Esophagus muscularis mucosa (tissue), 4 donors: ENCODE results near the gene FKBP1A. TPM values are rescaled to one million over a fixed set of nuclear protein-coding genes. Genes with fewer than 3 reads are reported as not detected.

Experiments used
- DNase-seq: peaks from one replicate; pipeline ENCODE4 v3.0.0-alpha.2; 2017; ENCODE audit errors: extremely low spot score
- H3K27ac ChIP-seq, 4 donors: fragments of 200-600 bp; sonication (generic); replicated peaks in 1 of 4; 1 replicate in 3 of 4; 2 replicates in 1 of 4; pipeline ENCODE4 v1.5.1; 2016 to 2019; ENCODE audit warnings: mild to moderate bottlenecking in 1 of 4
- H3K27me3 ChIP-seq, 4 donors: fragments of 200-600 bp; sonication (generic); one replicate each; pipeline versions ENCODE4 v1.5.1 to v1.6.0; 2016 to 2019
- H3K36me3 ChIP-seq, 4 donors: fragments of 200-600 bp; sonication (generic); one replicate each; pipeline ENCODE4 v1.5.1; 2016 to 2019
- H3K4me1 ChIP-seq, 4 donors: fragments of 200-600 bp; sonication (generic); one replicate each; pipeline ENCODE4 v1.5.1; 2016 to 2019
- H3K4me3 ChIP-seq, 4 donors: fragments of 200-600 bp; sonication (generic); 1 replicate in 2 of 4; 2 replicates in 2 of 4; pipeline ENCODE4 v1.5.1; 2016 to 2019; ENCODE audit warnings: mild to moderate bottlenecking in 4 of 4, moderate library complexity in 1 of 4
- H3K9me3 ChIP-seq, 4 donors: fragments of 200-600 bp; sonication (generic); 1 replicate in 3 of 4; 2 replicates in 1 of 4; pipeline ENCODE4 v1.5.1; 2016 to 2019
- EP300 ChIP-seq: sonication (generic); formaldehyde crosslinking; IDR thresholded peaks from one replicate; pipeline ENCODE4 v1.6.1; 2017; ENCODE audit warnings: antibody characterized with exemption
- POLR2A ChIP-seq: fragments of 450-650 bp; IDR thresholded peaks from one replicate; pipeline ENCODE4 v1.6.1; 2017; ENCODE audit warnings: antibody characterized with exemption, moderate library complexity, mild to moderate bottlenecking, low read depth
- POLR2AphosphoS5 ChIP-seq, 2 donors: sonication (generic); formaldehyde crosslinking; IDR thresholded peaks; one replicate each; pipeline ENCODE4 v1.6.1; 2017; ENCODE audit warnings: antibody characterized with exemption in 2 of 2
- WGBS: methylation state at CpG from one replicate; pipeline ENCODE4 v1.1.5; 2018; 5-methylcytosine and 5-hydroxymethylcytosine counted together
- intact Hi-C: fragments of 100-400 bp; cut with DNase I; formaldehyde crosslinking; loops from one replicate; pipeline ENCODE4 v1.15.1; 2023
- total RNA-seq, 4 donors: library from RNA; depleted of rRNA; stranded (reverse); fragments of >200 nt; gene quantifications; one replicate each; pipeline versions ENCODE4 v1.1.0 to v1.2.1, GENCODE V29; 2016
- TF ChIP-seq, protein P1 (sequence below), 3 experiments: fragments of 200-600 bp in 2 of 3; fragments of 450-650 bp in 1 of 3; sonication (generic) in 2 of 3; IDR thresholded peaks; one replicate each; pipeline ENCODE4 v1.5.1; 2017 to 2019; ENCODE audit warnings: antibody characterized with exemption in 3 of 3, mild to moderate bottlenecking in 2 of 3, moderate library complexity in 1 of 3

FKBP1A gene
- total RNA-seq, 4 donors from 2014 or later = 84.3 to 99.2 (median 89.8) TPM

DNA sequence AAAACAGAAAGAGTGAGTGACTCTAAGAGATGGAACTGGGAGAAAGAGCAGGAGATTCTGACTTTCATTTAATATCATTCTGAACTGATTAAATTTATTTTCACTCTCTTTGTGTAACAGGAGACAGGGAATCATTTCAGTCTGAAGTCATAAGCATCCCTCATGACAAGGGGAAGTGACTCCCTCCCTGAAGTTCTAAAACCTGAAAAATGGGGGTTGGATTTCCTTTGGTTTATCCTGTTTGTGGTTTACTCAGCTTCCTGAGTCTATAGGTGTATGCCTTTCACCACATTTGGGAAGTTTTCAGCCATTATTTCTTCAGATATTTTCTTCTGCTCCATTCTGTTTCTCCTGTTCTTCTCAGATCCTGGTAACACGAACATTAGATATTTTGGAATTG is 3.4 kb upstream of the FKBP1A start:
- Histone ChIP-seq H3K27me3 (peaks cover 0 to 27% (median 0%) of the 10 kb centered on the region in 4 donors), H3K36me3 (no peaks in the 10 kb centered on the region), H3K9me3 (no peaks in the 10 kb centered on the region), H3K27ac (no peak overlapping the region), H3K4me1 (peaks cover 9 to 31% (median 19%) of the 10 kb centered on the region in 4 donors), H3K4me3 (no peak overlapping the region)
- 53% methylated on average over 1 of the region's 1 CpG for WGBS
- no peak for DNase-seq
- TF ChIP-seq POLR2A (no peak), POLR2AphosphoS5 (IDR thresholded peaks at IDR 0.05) (no peak), EP300 (no peak)
- TF ChIP-seq, protein P1, sequence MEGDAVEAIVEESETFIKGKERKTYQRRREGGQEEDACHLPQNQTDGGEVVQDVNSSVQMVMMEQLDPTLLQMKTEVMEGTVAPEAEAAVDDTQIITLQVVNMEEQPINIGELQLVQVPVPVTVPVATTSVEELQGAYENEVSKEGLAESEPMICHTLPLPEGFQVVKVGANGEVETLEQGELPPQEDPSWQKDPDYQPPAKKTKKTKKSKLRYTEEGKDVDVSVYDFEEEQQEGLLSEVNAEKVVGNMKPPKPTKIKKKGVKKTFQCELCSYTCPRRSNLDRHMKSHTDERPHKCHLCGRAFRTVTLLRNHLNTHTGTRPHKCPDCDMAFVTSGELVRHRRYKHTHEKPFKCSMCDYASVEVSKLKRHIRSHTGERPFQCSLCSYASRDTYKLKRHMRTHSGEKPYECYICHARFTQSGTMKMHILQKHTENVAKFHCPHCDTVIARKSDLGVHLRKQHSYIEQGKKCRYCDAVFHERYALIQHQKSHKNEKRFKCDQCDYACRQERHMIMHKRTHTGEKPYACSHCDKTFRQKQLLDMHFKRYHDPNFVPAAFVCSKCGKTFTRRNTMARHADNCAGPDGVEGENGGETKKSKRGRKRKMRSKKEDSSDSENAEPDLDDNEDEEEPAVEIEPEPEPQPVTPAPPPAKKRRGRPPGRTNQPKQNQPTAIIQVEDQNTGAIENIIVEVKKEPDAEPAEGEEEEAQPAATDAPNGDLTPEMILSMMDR (IDR thresholded peaks at IDR 0.05) = no peak
- intact Hi-C loops = no loop called here

DNA sequence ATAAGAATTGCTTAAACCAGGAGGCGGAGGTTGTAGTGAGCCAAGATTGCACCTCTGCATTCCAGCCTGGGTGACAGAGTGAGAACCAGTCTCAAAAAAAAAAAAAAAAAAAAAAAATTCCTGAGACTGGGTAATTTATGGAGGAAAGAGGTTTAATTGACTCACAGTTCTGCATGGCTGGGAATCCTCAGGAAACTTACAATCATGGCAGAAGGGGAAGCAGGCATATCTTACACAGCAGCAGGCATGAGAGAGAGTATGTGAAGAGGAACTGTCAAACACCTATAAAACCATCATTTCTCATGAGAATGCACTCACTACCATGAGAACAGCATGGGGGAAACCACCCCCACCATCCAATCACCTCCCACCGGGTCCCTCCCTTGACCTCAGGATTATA is 1.8 kb upstream of the FKBP1A start:
- H3K27me3 ChIP-seq = peaks cover 0 to 27% (median 0%) of the 10 kb centered on the region in 4 donors
- no peak for TF ChIP-seq POLR2A
- TF ChIP-seq EP300 = no peak
- no peak for TF ChIP-seq POLR2AphosphoS5 (IDR thresholded peaks at IDR 0.05)
- TF ChIP-seq, protein P1 (IDR thresholded peaks at IDR 0.05) = no peak
- no peak overlapping the region for H3K4me3 ChIP-seq
- intact Hi-C loops = loop anchor here (5.0 kb wide), 1 partner anchor 73 kb away; the partner anchor contains the start of gene NSFL1C
- peak; percentile 37 for DNase-seq
- no peak overlapping the region for H3K27ac ChIP-seq
- 80% methylated on average over 2 of the region's 2 CpGs for WGBS
- H3K4me1 ChIP-seq = peaks cover 25 to 38% (median 35%) of the 10 kb centered on the region in 4 donors
- no peaks in the 10 kb centered on the region for H3K36me3 ChIP-seq
- H3K9me3 ChIP-seq = no peaks in the 10 kb centered on the region

GRCh38 chr20:1393507-1393882 is 641 bp upstream of the FKBP1A start:
- intact Hi-C loops = loop anchor here (2.0 to 5.0 kb wide), 2 partner anchors 67 to 74 kb away; partner anchors contain the start of gene NSFL1C
- H3K36me3 ChIP-seq = no peaks in the 10 kb centered on the region
- H3K27me3 ChIP-seq = peaks cover 0 to 17% (median 0%) of the 10 kb centered on the region in 4 donors
- H3K27ac ChIP-seq = peak overlapping the region; percentile 79 to 89 (median 84)
- H3K9me3 ChIP-seq = no peaks in the 10 kb centered on the region
- TF ChIP-seq POLR2AphosphoS5 (IDR thresholded peaks at IDR 0.05) = no peak
- no peak for TF ChIP-seq POLR2A
- TF ChIP-seq EP300 = no peak
- TF ChIP-seq, protein P1 (IDR thresholded peaks at IDR 0.05) = no peak
- H3K4me1 ChIP-seq = peaks cover 37 to 47% (median 46%) of the 10 kb centered on the region in 4 donors
- 63% methylated on average over 7 of the region's 7 CpGs for WGBS
- H3K4me3 ChIP-seq = peak overlapping the region; percentile 73 to 98 (median 80)
- peak; percentile 83 for DNase-seq

GRCh38 chr20:1392443-1392692 is 486 bp downstream of the FKBP1A start:
- H3K27me3 ChIP-seq = peaks cover 0 to 8% (median 0%) of the 10 kb centered on the region in 4 donors
- intact Hi-C loops = loop anchor here (2.0 to 5.0 kb wide), 2 partner anchors 66 to 75 kb away; partner anchors contain the start of gene NSFL1C
- H3K27ac ChIP-seq = peak overlapping the region; percentile 79 to 89 (median 84)
- no peak for TF ChIP-seq EP300
- TF ChIP-seq, protein P1 (IDR thresholded peaks at IDR 0.05) = no peak
- TF ChIP-seq POLR2AphosphoS5 (IDR thresholded peaks at IDR 0.05) = no peak
- TF ChIP-seq POLR2A = no peak
- H3K4me1 ChIP-seq = peaks cover 44 to 58% (median 57%) of the 10 kb centered on the region in 4 donors
- H3K36me3 ChIP-seq = no peaks in the 10 kb centered on the region
- WGBS = 0% methylated on average over 4 of the region's 13 CpGs
- peak overlapping the region; percentile 73 to 98 (median 80) for H3K4me3 ChIP-seq
- DNase-seq = no peak
- H3K9me3 ChIP-seq = no peaks in the 10 kb centered on the region
